ENCODE data around the gene CD1E. TPM values are rescaled to one million over a fixed set of nuclear protein-coding genes. Genes with fewer than 3 reads are reported as not detected.
"Not testable (repeated sequence)": the region's sequence is repeated elsewhere in the genome, so short reads cannot be mapped to it uniquely, and the experiment has no call there.

CD1E gene
- total RNA-seq, 1 donor from 2014 or later, result not detected

- H3K27ac Mint-ChIP-seq, result no peak overlapping the region
Measured at GRCh38 chr1:158333405-158334155, 20.1 kb upstream of the CD1E start.

GRCh38 chr1:158334526-158335212 lies 19.0 kb upstream of the CD1E start:
- Mint-ChIP-seq H3K27me3 (ENCODE audit: low read depth) (peaks cover 1% of the 10 kb centered on the region), H3K36me3 (ENCODE audit: low read depth) (no peaks in the 10 kb centered on the region), H3K4me1 (ENCODE audit: low read depth) (peaks cover 13% of the 10 kb centered on the region), H3K27ac (no peak overlapping the region), H3K4me3 (ENCODE audit: low read depth) (no peak overlapping the region), H3K9me3 (peaks cover 4% of the 10 kb centered on the region)
- intact Hi-C loops (cut with micrococcal nuclease), result loop anchor here (5.0 kb wide), 1 partner anchor 132 kb away; no protein-coding TSS in a partner anchor
- DNase-seq (ENCODE audit: low spot score), result no peak

More at GRCh38 chr1:158333405-158334155, 20.1 kb upstream of the CD1E start:
- intact Hi-C loops (cut with micrococcal nuclease), result loop anchor here (5.0 kb wide), 1 partner anchor 131 kb away; no protein-coding TSS in a partner anchor
- H3K4me1 Mint-ChIP-seq (ENCODE audit: low read depth), result peaks cover 13% of the 10 kb centered on the region
- peaks cover 1% of the 10 kb centered on the region for H3K27me3 Mint-ChIP-seq (ENCODE audit: low read depth)
- DNase-seq (ENCODE audit: low spot score), result no peak
- peaks cover 4% of the 10 kb centered on the region for H3K9me3 Mint-ChIP-seq
- H3K4me3 Mint-ChIP-seq (ENCODE audit: low read depth), result no peak overlapping the region
- H3K36me3 Mint-ChIP-seq (ENCODE audit: low read depth), result no peaks in the 10 kb centered on the region

GRCh38 chr1:158335213-158335532 lies 18.5 kb upstream of the CD1E start:
- Mint-ChIP-seq H3K36me3 (ENCODE audit: low read depth) (no peaks in the 10 kb centered on the region), H3K4me3 (ENCODE audit: low read depth) (no peak overlapping the region), H3K27ac (no peak overlapping the region), H3K4me1 (ENCODE audit: low read depth) (peaks cover 13% of the 10 kb centered on the region), H3K27me3 (ENCODE audit: low read depth) (peaks cover 1% of the 10 kb centered on the region), H3K9me3 (peaks cover 4% of the 10 kb centered on the region)
- intact Hi-C loops (cut with micrococcal nuclease), result no loop called here
- DNase-seq (ENCODE audit: low spot score), result no peak

- H3K9me3 Mint-ChIP-seq; H3K4me3 Mint-ChIP-seq (ENCODE audit: low read depth); H3K36me3 Mint-ChIP-seq (ENCODE audit: low read depth); H3K27ac Mint-ChIP-seq; H3K27me3 Mint-ChIP-seq (ENCODE audit: low read depth); intact Hi-C loops (cut with micrococcal nuclease): not testable (repeated sequence)
- peaks cover 13% of the 10 kb centered on the region for H3K4me1 Mint-ChIP-seq (ENCODE audit: low read depth)
- peak; percentile 32 for DNase-seq (ENCODE audit: low spot score)
Measured at GRCh38 chr1:158336413-158336812, 17.3 kb upstream of the CD1E start.

GRCh38 chr1:158348946-158349345 lies 4.7 kb upstream of the CD1E start:
- H3K36me3 Mint-ChIP-seq (ENCODE audit: low read depth); H3K4me3 Mint-ChIP-seq (ENCODE audit: low read depth); H3K4me1 Mint-ChIP-seq (ENCODE audit: low read depth); H3K27ac Mint-ChIP-seq; intact Hi-C loops (cut with micrococcal nuclease); DNase-seq (ENCODE audit: low spot score); H3K9me3 Mint-ChIP-seq; H3K27me3 Mint-ChIP-seq (ENCODE audit: low read depth): not testable (repeated sequence)

- Mint-ChIP-seq H3K36me3 (ENCODE audit: low read depth) (no peaks in the 10 kb centered on the region), H3K27me3 (ENCODE audit: low read depth) (peaks cover 20% of the 10 kb centered on the region), H3K4me1 (ENCODE audit: low read depth) (peaks cover 2% of the 10 kb centered on the region), H3K4me3 (ENCODE audit: low read depth) (no peak overlapping the region), H3K9me3 (no peaks in the 10 kb centered on the region), H3K27ac (no peak overlapping the region)
- intact Hi-C loops (cut with micrococcal nuclease), result no loop called here
- DNase-seq (ENCODE audit: low spot score), result no peak
Measured at GRCh38 chr1:158354255-158354654, 561 bp downstream of the CD1E start.

- Mint-ChIP-seq H3K36me3 (ENCODE audit: low read depth) (no peaks in the 10 kb centered on the region), H3K4me1 (ENCODE audit: low read depth) (peaks cover 2% of the 10 kb centered on the region), H3K27me3 (ENCODE audit: low read depth) (peaks cover 20% of the 10 kb centered on the region), H3K9me3 (no peaks in the 10 kb centered on the region), H3K27ac (no peak overlapping the region), H3K4me3 (ENCODE audit: low read depth) (no peak overlapping the region)
- DNase-seq (ENCODE audit: low spot score), result no peak
- intact Hi-C loops (cut with micrococcal nuclease), result no loop called here
Measured at GRCh38 chr1:158355773-158356285, 2.1 kb downstream of the CD1E start.

- Mint-ChIP-seq H3K27me3 (ENCODE audit: low read depth) (peaks cover 20% of the 10 kb centered on the region), H3K4me1 (ENCODE audit: low read depth) (peaks cover 2% of the 10 kb centered on the region), H3K36me3 (ENCODE audit: low read depth) (no peaks in the 10 kb centered on the region), H3K4me3 (ENCODE audit: low read depth) (no peak overlapping the region), H3K27ac (no peak overlapping the region), H3K9me3 (no peaks in the 10 kb centered on the region)
- no peak for DNase-seq (ENCODE audit: low spot score)
- intact Hi-C loops (cut with micrococcal nuclease), result no loop called here
Measured at GRCh38 chr1:158356616-158357015, 2.9 kb downstream of the CD1E start.

- H3K27me3 Mint-ChIP-seq (ENCODE audit: low read depth), result peaks cover 20% of the 10 kb centered on the region
- H3K27ac Mint-ChIP-seq, result no peak overlapping the region
- no peak overlapping the region for H3K4me3 Mint-ChIP-seq (ENCODE audit: low read depth)
- H3K9me3 Mint-ChIP-seq, result no peaks in the 10 kb centered on the region
- intact Hi-C loops (cut with micrococcal nuclease), result no loop called here
- H3K36me3 Mint-ChIP-seq (ENCODE audit: low read depth), result no peaks in the 10 kb centered on the region
- peaks cover 2% of the 10 kb centered on the region for H3K4me1 Mint-ChIP-seq (ENCODE audit: low read depth)
- DNase-seq (ENCODE audit: low spot score), result no peak
Measured at GRCh38 chr1:158357441-158357840, 3.7 kb downstream of the CD1E start.

GRCh38 chr1:158362482-158362881 lies 8.8 kb downstream of the CD1E start:
- no peaks in the 10 kb centered on the region for H3K4me1 Mint-ChIP-seq (ENCODE audit: low read depth)
- H3K9me3 Mint-ChIP-seq, result no peaks in the 10 kb centered on the region
- H3K27ac Mint-ChIP-seq, result no peak overlapping the region
- DNase-seq (ENCODE audit: low spot score), result no peak
- H3K4me3 Mint-ChIP-seq (ENCODE audit: low read depth), result no peak overlapping the region
- intact Hi-C loops (cut with micrococcal nuclease), result no loop called here
- H3K36me3 Mint-ChIP-seq (ENCODE audit: low read depth), result no peaks in the 10 kb centered on the region
- H3K27me3 Mint-ChIP-seq (ENCODE audit: low read depth), result no peaks in the 10 kb centered on the region

- Mint-ChIP-seq H3K27ac (no peak overlapping the region), H3K27me3 (ENCODE audit: low read depth) (no peaks in the 10 kb centered on the region), H3K4me1 (ENCODE audit: low read depth) (no peaks in the 10 kb centered on the region), H3K36me3 (ENCODE audit: low read depth) (no peaks in the 10 kb centered on the region), H3K9me3 (no peaks in the 10 kb centered on the region), H3K4me3 (ENCODE audit: low read depth) (no peak overlapping the region)
- no peak for DNase-seq (ENCODE audit: low spot score)
- intact Hi-C loops (cut with micrococcal nuclease), result no loop called here
Measured at GRCh38 chr1:158362941-158363340, 9.2 kb downstream of the CD1E start.

- no peaks in the 10 kb centered on the region for H3K36me3 Mint-ChIP-seq (ENCODE audit: low read depth)
- DNase-seq (ENCODE audit: low spot score), result no peak
Measured at GRCh38 chr1:158366783-158367182, 13.1 kb downstream of the CD1E start.

More at GRCh38 chr1:158366783-158367182, 13.1 kb downstream of the CD1E start:
- Mint-ChIP-seq H3K27ac (no peak overlapping the region), H3K27me3 (ENCODE audit: low read depth) (no peaks in the 10 kb centered on the region), H3K4me3 (ENCODE audit: low read depth) (no peak overlapping the region), H3K9me3 (peaks cover 3% of the 10 kb centered on the region), H3K4me1 (ENCODE audit: low read depth) (no peaks in the 10 kb centered on the region)
- intact Hi-C loops (cut with micrococcal nuclease), result no loop called here
